GM19397 (cell line): ENCODE data around the gene CEBPE.

Experiments used
- ATAC-seq: cut with Tn5 transposase; IDR thresholded peaks from one replicate; pipeline ENCODE4 v1.9.1; 2021; ENCODE audit warnings: mild to moderate bottlenecking, moderate library complexity; ENCODE audit not compliant: unreplicated experiment

Gene CEBPE

DNA sequence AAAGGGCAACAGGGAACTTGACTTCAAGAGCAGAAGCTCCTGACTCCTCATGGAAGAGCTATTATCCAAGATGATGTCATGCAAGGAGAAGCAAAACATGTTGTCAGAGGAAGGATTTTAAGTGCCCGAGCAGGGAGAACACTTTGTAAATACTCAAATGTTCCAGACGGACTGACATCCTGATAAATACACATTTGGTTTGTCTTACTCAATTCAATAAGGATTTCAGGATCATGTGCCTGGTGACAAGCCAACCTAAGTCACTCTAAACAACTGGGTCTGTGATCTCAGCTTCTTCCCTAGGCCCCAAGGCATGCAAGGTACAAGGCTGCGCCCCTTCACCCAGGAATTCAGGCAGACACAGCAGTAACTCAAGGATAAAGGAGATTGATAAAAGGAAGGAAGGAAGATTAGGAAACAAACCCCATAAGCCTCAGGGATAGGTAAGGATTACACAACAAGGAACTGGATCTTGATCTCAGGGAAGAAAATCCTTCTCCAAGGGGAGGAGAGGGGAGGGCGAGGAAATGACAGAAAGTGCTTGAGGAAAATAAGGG is 26.8 kb upstream of the CEBPE start:
- no peak for ATAC-seq

DNA sequence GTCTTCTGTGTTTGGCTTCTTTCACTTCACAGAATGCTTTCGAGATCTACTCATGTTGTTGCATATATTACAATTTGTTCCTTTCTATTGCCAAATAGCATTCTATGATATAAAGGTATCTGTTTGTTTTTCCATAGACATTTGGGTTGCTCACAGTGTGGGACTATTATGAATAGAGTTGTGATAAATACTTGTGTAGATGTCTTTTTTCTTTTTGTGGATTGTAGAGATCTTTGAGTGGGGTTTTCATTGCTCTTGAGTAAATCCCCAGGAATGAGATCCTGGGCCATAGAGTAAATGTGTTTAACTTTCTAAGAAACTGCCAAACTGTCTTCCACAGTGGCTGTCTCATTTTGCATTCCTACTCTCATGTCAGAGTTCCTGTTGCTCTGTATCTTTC is 24.9 kb upstream of the CEBPE start:
- ATAC-seq = no peak

DNA sequence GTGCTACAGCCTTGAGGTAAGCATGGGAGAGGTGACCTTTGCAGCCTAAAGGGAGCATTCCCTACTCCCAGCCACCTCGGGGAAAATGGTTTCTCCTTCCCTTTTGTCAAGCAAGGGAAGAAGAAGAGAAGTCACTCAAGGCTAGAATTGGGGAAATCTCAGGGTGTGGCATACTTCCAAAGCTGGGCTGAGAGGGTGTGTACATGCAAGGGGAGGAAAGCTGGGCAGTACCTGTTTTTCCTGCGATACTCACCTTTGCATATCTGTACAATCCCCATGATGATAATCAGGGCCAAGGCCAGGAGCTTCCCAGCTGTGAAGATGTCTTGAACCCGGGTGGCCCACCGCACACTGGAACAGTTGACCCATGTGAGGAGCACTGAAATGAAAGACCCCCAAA is 23.8 kb upstream of the CEBPE start:
- ATAC-seq = no peak

DNA sequence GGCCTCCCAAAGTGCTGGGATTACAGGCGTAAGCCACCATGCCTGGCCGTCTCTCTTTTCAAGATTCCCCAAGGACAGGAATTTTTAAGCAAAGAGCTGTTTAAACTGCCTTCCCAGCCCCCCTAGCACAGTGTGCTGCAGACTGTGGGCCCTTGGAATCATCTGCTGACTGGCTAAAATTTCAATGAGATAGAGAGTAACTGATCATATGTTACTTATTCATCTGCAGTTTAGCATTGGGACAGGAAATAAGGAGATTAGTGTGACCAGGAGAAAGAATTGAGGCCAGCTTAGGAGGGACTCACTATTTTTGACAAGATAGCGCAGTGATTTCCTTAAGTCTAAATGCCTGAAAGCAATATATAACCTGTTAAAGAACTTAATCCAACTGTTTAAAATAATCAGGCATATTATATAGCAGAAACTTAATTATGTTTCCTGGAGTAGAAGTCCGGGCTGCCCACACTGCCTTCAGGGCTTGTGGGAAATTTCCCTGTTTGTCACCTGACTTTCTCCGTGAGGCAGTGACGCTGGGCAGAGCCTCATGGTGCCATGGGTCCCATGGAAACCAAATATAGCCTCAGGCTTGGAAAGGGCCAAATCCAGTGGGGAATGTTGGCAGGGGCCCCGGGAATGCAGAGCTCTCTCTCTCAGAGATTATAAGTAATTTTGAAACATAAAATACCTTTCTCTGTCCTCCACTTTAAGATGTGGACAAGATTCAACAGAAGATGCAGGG is 22.8 kb upstream of the CEBPE start:
- no peak for ATAC-seq

DNA sequence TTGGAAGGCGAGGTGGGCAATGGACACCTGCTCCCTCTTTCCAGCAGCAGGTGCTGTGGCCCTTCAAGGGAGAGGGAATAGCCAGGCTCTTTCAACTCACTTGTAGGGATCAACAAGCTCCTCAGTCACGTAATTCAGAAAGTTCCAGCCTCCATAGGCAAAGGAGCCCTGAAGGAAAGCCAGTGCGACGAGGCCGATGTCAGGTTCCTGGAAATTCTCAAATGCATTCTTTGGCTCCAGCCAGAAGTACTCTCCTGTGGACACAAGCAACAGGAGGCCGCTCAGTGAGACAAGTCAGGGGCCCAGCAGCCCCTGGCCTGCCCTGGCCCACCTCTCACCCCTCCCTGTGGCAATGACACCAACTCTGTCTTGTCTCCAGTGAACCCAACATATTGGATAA is 21.3 kb upstream of the CEBPE start:
- no peak for ATAC-seq

DNA sequence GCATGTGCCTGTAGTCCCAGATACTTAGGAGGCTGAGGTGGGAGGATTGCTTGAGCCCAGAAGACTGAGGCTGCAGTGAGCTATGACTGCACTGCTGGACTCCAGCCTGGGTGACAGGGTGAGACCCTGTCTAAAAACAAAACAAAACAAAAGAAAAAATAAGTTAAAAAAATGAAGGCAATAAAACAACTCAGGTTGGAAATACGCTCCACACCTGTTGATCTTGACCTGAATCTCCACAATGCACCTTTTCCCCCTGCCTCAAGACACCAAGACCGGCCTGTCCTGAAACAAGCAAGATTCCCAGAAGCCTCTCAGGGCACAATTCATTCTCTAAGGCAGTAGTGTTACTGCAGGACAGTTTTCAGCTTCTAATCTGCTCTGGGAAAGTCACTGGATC is 20.8 kb upstream of the CEBPE start:
- no peak for ATAC-seq

DNA sequence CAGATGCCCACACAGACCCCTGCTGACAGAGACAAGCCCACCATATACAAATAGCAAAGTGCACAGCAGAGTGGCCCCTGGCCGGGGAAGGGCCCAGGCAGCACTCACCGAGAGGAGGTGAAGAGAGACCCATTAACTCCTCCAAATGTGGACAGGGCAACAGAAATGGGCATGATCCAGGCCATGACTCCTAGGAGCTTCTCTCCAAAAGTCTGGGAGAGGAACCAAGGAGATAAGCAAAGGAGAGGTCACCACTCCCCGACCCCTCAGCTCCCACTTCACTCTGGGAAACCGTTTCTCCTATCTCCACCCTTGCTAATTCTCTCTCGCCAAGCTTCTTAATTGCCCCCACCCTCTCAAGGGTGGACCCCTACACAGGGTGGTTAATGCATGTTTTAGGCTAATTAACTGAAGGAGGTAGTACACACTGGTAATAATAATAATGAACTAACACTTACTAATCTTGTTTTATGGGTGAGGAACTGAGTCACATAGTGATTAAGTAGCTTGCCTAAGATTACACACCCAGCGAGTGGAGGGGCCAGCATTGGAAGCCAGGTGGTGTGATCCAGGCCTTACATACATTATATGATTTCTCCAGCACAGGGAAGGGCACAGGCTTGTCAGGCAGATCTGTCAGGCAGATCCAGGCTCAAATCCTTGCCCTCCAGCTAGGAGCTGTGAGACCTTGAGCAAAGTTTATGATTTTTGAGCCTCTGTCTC is 18.9 kb upstream of the CEBPE start:
- no peak for ATAC-seq

DNA sequence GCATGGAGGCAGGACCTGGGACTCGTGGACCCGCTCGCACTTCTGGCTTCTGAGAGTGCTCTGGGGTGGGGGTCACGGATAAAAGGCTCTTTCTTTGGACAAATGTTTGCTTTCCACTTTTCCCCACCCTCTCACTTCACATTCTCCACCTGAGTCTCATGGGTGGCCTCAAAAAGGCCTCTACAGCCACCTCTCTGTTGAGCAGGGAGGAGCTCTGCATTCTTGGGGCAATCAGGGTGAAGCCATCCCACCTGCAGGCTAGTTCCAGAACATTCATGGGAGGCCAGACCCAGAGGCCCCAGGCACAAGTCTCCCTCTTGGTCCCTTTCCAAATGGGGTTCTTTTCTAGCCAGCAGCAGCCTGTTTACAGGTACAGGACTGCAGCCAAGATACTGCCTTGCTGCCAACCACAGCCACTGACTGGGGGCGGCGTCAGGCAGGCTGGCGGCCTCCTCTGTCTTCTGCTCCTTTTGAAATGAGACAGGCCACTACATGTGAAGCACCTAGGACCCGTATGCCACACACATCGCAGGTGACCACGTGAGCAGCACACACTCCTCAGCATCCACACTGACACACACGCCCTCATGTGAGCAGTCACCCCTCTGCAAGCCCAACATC is 18.2 kb upstream of the CEBPE start:
- no peak for ATAC-seq

DNA sequence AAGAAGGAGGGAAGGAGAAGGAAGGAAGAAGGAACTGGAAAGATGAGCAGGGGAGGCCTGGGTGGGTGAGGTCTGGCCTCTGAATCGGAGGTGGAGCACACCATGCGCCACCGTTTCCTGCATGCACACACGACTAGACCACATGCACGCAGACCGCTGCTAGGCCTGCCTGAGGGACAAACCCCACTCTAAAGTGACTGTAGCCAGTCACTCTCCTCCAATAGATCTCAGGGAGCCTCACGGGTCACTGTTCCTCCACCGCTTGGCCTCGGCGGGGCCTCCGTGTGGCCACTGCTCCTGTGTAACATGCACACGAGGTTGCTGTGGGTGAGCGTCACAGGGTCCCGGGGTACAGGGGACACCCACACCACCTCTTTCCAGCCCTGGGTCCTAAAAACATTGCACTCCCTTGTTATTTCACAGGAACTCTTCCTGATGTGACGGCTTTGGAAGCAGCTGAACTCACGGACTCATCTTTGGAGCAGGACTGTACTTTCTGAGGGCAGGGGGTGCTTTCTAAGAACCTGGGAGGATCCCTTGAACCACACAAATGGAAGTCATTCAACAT is 17.6 kb upstream of the CEBPE start:
- no peak for ATAC-seq

DNA sequence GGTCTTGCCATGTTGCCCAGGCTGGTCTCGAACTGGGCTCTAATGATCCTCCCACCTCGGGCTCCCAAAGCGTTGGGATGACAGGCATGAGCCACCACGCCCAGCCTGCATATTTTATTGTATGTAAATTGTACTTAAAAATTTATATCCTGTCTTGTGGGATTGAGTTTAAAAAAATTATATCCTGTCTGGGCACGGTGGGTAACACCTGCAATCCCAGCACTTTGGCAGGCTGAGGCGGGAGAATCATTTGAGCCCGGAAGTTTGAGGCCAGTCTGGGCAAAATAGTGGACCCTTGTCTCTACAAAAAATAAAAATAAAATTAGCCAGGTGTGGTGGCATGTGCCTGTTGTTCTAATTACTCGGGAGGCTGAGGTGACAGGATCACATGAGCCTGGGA is 13.9 kb upstream of the CEBPE start:
- ATAC-seq = no peak

DNA sequence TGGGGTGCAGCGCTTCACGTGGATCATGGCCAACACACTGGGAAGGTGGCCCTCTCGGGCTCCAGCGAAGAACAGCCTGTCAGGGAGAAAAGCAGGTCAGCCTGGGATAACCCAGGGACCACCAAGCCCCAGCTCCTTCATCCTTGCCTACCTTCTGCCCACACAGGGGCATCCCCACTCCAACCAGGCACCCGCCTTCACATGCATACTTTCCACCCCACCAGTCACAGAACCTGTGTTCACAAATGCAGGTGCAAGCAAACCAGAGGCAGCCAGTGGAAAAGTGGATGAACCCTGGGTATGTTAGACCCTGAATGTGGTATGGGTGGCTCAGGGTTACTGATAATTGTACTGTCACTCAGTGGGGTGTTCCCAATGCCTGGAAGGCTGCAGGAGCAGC is 12.4 kb upstream of the CEBPE start:
- no peak for ATAC-seq

DNA sequence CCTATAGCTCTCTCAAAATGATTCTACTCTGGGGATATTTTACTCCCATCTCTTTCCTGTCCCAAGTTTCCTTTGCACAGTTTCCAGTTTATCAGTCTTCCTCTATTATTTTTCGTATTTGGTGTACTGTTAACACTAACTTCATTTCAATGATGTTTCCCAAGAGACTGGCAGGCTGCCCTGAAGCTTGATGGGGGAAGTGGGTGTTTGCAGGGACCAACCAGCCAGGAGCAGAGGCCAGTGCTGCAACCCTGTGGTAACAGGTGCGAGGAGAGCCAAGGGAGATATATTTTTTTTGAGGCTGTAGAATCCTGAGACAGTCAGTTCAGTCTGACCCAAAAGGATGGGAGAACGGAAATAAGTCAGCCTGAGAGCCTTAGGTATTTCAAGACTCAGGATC is 11.8 kb upstream of the CEBPE start:
- no peak for ATAC-seq

DNA sequence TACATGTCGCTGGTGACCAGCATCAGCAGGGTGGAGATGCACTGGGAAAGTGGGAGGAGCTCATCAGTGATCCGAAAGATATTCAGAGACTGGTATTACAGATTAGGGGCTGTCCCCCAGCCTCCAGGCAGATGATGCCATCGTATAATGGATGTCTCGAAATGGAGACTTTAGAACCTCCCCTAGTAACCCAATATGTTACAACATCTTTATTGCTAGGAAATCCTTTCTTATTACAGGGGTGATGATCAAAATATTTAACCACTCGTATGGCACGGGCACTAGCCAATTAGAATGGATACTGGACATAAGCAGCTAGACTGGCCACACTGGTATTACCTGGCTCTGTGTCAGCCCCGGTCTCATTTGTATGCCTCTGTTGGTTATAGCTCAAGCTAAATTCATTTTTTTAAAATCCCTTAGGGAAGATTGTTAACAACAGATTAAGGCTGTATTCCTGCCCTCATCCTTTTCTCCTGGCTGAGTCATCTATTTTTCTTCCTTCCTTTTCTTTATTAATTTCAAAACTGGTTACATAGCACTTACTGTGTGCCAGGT is 10.8 kb upstream of the CEBPE start:
- ATAC-seq = no peak

DNA sequence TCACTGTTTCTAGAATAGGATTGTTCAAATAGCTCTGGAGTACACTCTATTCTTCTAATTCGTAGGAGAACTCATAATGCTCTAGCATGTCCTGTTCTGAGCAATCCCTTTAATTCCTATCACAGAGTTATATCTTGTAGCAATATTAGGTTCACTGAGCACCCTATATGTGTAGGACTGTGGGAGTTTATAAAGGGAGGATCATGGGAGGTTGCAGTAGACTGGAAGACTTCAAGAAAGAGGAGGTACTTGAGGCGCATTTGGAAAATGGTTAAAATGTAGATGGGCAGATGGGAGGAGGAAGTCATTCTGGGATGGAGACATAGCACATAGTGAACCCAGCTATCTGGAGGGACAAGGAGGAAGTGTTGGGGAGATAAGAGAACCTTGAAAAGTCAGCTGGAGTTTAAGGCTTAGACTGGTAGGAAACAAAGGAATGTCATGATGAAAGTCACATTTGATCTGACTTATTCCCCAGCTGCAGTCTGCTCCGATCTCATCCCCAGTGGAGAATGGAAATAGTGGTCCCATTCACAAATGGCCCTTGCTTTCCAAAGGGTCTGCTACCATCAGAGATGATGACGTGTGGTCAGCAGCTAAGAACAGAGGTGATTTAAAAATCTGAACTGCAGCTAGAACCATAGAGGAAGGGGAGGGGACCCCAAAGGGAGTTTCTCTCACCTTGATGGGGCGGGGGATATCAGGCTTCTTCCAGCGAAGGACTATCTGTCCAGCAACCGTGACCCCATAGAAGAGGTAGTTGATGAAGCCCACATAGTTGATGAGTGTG is 10.1 kb upstream of the CEBPE start:
- no peak for ATAC-seq

DNA sequence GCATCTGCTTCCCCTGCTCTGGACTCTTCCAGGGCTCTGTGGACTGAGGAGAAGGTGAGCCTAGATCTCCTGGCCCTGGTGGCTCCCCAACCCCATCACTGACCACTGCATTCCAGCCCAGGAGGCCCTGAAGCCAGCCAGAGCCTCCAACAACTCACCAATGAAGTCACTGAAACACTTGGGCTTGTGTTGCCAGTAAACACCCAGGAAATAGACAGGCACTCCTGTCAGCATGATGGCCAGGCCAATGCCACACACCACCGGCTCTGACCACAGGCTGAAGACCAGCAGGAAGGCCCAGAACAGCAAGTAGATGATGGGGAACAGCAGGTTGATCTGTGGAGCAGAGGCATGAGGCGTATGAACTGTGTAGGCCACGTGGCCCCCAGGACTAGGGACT is 8.8 kb upstream of the CEBPE start:
- ATAC-seq = no peak

DNA sequence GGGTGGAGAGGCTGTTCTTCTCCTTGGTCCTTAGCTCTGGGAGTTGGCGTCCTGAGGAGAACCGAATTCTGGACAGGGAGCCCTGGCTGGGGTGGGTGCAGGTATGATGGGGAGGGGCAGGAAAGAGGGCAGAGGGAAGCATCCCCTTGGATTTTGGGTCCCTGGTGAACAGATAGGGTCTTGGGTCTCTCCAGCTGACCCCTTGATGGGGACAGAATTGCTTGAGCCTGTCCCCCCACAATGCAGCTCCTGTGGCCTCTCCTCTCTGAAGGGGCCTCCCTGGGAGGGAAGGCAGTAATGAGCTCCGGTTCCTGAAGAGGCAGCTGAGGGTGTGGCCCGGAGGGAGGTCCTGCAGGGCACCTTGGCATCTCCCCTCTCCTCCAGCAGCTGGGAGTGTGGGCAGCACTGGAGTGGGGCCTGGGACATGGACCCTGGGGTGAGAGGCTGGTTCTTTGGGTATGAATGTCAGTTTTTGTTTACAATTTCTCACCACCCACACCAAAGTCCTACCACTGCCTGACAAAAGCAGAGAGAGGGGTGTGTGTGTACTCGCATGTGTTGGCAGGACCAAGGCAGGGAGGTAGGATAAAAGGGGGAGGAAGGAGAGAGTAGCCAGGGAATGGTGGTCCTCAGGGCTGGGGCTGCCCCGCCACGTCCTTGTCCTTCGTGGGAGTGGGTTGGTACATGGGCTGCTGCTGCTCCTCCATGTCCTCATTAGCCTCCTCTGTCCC is 7.7 kb upstream of the CEBPE start:
- ATAC-seq = no peak

DNA sequence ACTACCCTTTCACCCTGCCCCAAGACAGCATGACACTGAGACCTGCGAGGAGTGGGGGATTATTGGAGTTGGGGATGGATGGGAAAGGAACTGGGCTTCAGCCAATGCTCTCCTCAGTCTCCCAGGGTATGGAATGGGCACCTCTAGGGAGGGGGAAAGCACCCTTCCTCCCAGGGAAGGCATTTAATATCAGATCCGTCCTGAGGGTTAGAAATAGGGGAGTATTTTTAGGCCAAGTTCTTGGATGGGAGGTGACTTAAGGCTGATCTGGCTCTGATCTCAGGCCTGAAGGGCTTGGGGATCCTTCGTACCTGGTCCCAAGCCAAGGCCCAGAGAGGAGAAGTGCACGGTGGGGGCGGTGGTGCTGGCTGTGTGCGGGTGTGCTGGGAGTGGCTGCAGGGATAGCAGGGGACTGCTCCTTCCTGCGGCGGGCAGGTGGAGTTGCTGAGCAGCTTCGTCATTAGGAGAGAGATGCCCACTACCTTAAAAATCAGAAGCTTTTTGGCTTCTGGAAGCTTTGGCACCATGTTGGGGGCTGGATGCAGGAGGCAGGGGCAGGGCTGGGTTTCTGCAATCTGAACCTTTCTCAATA is 7.0 kb upstream of the CEBPE start:
- no peak for ATAC-seq

DNA sequence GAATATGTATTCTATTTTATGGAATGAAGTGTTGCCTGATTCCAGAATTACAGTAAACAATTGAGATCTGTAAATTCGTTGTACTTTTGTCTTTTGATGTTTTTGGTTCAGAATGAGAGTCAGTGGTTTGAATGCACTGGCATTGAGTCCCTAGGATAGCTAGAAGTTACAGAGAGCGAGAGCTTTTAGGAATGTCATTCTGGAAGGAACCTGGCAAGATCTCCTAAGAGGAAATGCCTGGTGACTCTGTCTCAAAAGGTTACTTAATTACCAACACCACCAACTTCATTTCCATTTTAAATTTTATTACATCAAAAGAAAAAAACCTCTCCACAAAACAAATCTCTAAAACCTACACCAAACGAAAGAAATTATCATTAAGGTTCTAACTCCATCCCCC is 6.0 kb upstream of the CEBPE start:
- ATAC-seq = no peak

DNA sequence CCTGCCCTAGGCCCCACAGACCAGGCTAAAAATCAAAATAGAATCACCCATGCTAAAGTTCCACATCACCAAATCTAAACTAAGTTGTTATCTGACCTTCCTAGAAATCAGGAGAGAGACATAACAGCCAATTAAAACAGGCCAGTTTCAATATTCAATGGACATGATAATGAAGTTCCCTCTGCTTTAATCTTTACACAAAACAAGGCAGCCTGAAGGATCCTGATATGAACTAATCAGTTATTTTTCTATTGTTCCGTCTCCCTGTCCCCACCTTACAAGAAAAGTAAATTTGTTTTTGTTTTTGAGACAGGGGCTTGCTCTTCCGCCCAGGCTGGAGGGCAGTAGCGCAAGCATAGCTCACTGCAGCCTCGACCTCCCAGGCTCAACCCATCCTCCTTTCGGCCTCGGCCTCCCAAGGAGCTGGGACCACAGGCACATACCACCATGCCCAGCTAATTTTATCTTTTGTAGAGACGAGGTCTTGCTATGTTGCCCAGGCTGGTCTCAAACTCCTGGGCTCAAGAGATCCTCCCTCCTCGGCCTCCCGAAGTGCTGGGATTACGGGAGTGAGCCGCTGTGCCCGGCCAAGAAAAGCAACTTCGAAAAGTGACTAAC is 5.4 kb upstream of the CEBPE start:
- ATAC-seq = no peak
